MM.1S (cell line): ENCODE results near the gene HECTD4.

Source experiments
- DNase-seq: peaks from one replicate; pipeline ENCODE4 v3.0.0-alpha.2; 2015
- H2AFZ ChIP-seq: fragments of 300-600 bp; sonication (generic); 2 replicates; pipeline ENCODE4 v1.6.0; 2016; ENCODE audit warnings: antibody characterized with exemption, low read length
- H3F3A ChIP-seq: fragments of 300-600 bp; sonication (generic); 2 replicates; pipeline ENCODE4 v1.6.1; 2016; ENCODE audit warnings: mild to moderate bottlenecking, antibody characterized with exemption, low read length, moderate library complexity, mixed read lengths; ENCODE audit not compliant: insufficient read depth
- H3K27ac ChIP-seq: fragments of 300-600 bp; sonication (generic); 2 replicates; pipeline ENCODE4 v1.5.1; 2016; ENCODE audit warnings: mild to moderate bottlenecking, low read length
- H3K27me3 ChIP-seq: fragments of 300-600 bp; sonication (generic); replicated peaks from 2 replicates; pipeline ENCODE4 v1.6.0; 2016; ENCODE audit warnings: low read length; ENCODE audit not compliant: insufficient read depth
- H3K36me3 ChIP-seq: fragments of 300-600 bp; sonication (generic); replicated peaks from 2 replicates; pipeline ENCODE4 v1.6.1; 2016; ENCODE audit warnings: mild to moderate bottlenecking, low read length, mixed read lengths; ENCODE audit not compliant: insufficient read depth
- H3K4me1 ChIP-seq: fragments of 300-600 bp; sonication (generic); 2 replicates; pipeline ENCODE4 v1.6.1; 2016; ENCODE audit warnings: low read length, mixed read lengths
- H3K4me2 ChIP-seq: fragments of 300-600 bp; sonication (generic); 2 replicates; pipeline ENCODE4 v1.6.0; 2016; ENCODE audit warnings: low read depth, low read length
- H3K4me3 ChIP-seq: fragments of 300-600 bp; sonication (generic); 2 replicates; pipeline ENCODE4 v1.5.1; 2016; ENCODE audit warnings: low read length, mixed read lengths
- H3K79me2 ChIP-seq: fragments of 300-600 bp; sonication (generic); 2 replicates; pipeline ENCODE4 v1.6.1; 2016; ENCODE audit warnings: mixed run types, low read length, mixed read lengths
- H3K9ac ChIP-seq: fragments of 300-600 bp; sonication (generic); 2 replicates; pipeline ENCODE4 v1.6.1; 2016; ENCODE audit warnings: low read length, mixed read lengths
- H3K9me2 ChIP-seq: fragments of 300-600 bp; sonication (generic); replicated peaks from 2 replicates; pipeline ENCODE4 v1.6.1; 2016; ENCODE audit warnings: mild to moderate bottlenecking, low read length, mixed read lengths; ENCODE audit not compliant: insufficient read depth
- H3K9me3 ChIP-seq: fragments of 300-600 bp; sonication (generic); replicated peaks from 2 replicates; pipeline ENCODE4 v1.6.1; 2016; ENCODE audit warnings: mild to moderate bottlenecking, low read length, mixed read lengths; ENCODE audit not compliant: insufficient read depth
- H4K20me1 ChIP-seq: fragments of 300-600 bp; sonication (generic); 2 replicates; pipeline ENCODE4 v1.6.1; 2016; ENCODE audit warnings: mild to moderate bottlenecking, low read length, moderate library complexity, mixed read lengths; ENCODE audit not compliant: insufficient read depth
- CTCF ChIP-seq: fragments of 300-600 bp; sonication (generic); IDR thresholded peaks from 2 replicates; pipeline ENCODE4 v1.5.1; 2016; ENCODE audit warnings: antibody characterized with exemption, low read length, mixed read lengths
- EZH2 ChIP-seq: fragments of 300-600 bp; sonication (generic); optimal IDR thresholded peaks from 2 replicates; pipeline ENCODE3; 2017; ENCODE audit warnings: low read depth, mild to moderate bottlenecking, antibody characterized with exemption, low read length, mixed read lengths
- EZH2phosphoT487 ChIP-seq: fragments of 300-600 bp; sonication (generic); IDR thresholded peaks from 2 replicates; pipeline ENCODE4 v1.6.1; 2018; ENCODE audit warnings: antibody characterized with exemption, low read length

HECTD4 gene

GRCh38 chr12:112285600-112286401 is 96.4 kb downstream of the HECTD4 start:
- TF ChIP-seq CTCF (no peak), EZH2 (no peak), EZH2phosphoT487 (no peak)
- H3K27me3 ChIP-seq, result no peaks in the 10 kb centered on the region
- no peaks in the 10 kb centered on the region for H3K9me3 ChIP-seq
- H3K9ac ChIP-seq, result no peak overlapping the region
- H3K4me3 ChIP-seq, result no peak overlapping the region
- H3K79me2 ChIP-seq, result no peaks in the 10 kb centered on the region
- H3K9me2 ChIP-seq, result no peaks in the 10 kb centered on the region
- H3K27ac ChIP-seq, result no peak overlapping the region
- H3K36me3 ChIP-seq, result no peaks in the 10 kb centered on the region
- no peak overlapping the region for H3K4me2 ChIP-seq
- no peak overlapping the region for H2AFZ ChIP-seq
- H3F3A ChIP-seq, result no peaks in the 10 kb centered on the region
- no peaks in the 10 kb centered on the region for H3K4me1 ChIP-seq
- H4K20me1 ChIP-seq, result no peaks in the 10 kb centered on the region
- DNase-seq, result no peak

- no peak for TF ChIP-seq EZH2
- no peak for TF ChIP-seq EZH2phosphoT487
- no peak for TF ChIP-seq CTCF
- no peak for DNase-seq
- no peaks in the 10 kb centered on the region for H3K27me3 ChIP-seq
Observed at GRCh38 chr12:112283546-112283945, 98.7 kb downstream of the HECTD4 start.

GRCh38 chr12:112282920-112283319 is 99.3 kb downstream of the HECTD4 start:
- H3K4me2 ChIP-seq, result no peak overlapping the region
- no peak for TF ChIP-seq CTCF
- H3K27me3 ChIP-seq, result no peaks in the 10 kb centered on the region
- H4K20me1 ChIP-seq, result no peaks in the 10 kb centered on the region
- H3F3A ChIP-seq, result no peaks in the 10 kb centered on the region
- H2AFZ ChIP-seq, result no peak overlapping the region
- no peaks in the 10 kb centered on the region for H3K9me3 ChIP-seq
- no peaks in the 10 kb centered on the region for H3K36me3 ChIP-seq
- no peak overlapping the region for H3K27ac ChIP-seq
- no peaks in the 10 kb centered on the region for H3K4me1 ChIP-seq
- no peak overlapping the region for H3K9ac ChIP-seq
- H3K4me3 ChIP-seq, result no peak overlapping the region
- H3K79me2 ChIP-seq, result no peaks in the 10 kb centered on the region
- DNase-seq, result no peak
- no peaks in the 10 kb centered on the region for H3K9me2 ChIP-seq

More at GRCh38 chr12:112283546-112283945, 98.7 kb downstream of the HECTD4 start:
- no peak overlapping the region for H3K4me3 ChIP-seq
- no peaks in the 10 kb centered on the region for H3K9me2 ChIP-seq
- no peaks in the 10 kb centered on the region for H3F3A ChIP-seq
- no peaks in the 10 kb centered on the region for H3K9me3 ChIP-seq
- no peaks in the 10 kb centered on the region for H4K20me1 ChIP-seq
- no peak overlapping the region for H3K9ac ChIP-seq
- no peak overlapping the region for H3K4me2 ChIP-seq
- no peaks in the 10 kb centered on the region for H3K36me3 ChIP-seq
- H3K79me2 ChIP-seq, result no peaks in the 10 kb centered on the region
- no peak overlapping the region for H2AFZ ChIP-seq
- H3K27ac ChIP-seq, result no peak overlapping the region
- no peaks in the 10 kb centered on the region for H3K4me1 ChIP-seq
